C4-2B (cell line): ENCODE measurements around the gene CAMK2A.

ENCODE experiments used
- H3K27ac ChIP-seq: fragments of 450-650 bp; 2 replicates; pipeline ENCODE4 v1.5.1; 2017
- CTCF ChIP-seq: fragments of 450-650 bp; conservative IDR thresholded peaks from 2 replicates; pipeline ENCODE4 v1.5.1; 2017; ENCODE audit warnings: mild to moderate bottlenecking
- ZFX ChIP-seq: fragments of 450-650 bp; IDR thresholded peaks from 2 replicates; pipeline ENCODE4 v1.6.1; 2017

Gene CAMK2A

GRCh38 chr5:150289551-150290390, at the start of gene CAMK2A:
CAMK2A (minus strand) TSS chr5:150289773; CDS start chr5:150289625, 148 bp downstream.
- TF ChIP-seq ZFX = no peak
- TF ChIP-seq CTCF = no peak
- H3K27ac ChIP-seq = no peak within 1 kb of the TSS

DNA sequence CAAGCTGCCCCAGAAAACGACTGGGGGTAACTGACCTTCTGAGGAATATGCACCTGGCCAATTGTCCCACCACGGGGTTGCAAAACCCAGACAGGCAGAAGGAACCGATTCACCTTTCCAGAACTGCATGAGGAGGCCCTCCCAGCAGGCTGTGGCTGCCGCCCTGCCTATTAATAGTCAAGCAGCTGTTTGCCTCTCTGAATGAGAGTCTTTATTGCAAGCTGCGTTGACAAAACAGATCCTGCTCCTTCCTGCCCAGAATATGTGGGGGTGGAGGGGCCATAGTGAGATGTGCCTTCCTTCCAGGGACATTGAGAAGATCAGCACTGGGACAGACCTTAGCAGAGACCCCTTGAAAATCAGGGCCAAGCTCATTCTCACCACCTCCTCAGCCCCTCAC, 49.6 kb upstream of the CAMK2A start:
- no peak overlapping the region for H3K27ac ChIP-seq
- TF ChIP-seq ZFX (no peak), CTCF (no peak)

DNA sequence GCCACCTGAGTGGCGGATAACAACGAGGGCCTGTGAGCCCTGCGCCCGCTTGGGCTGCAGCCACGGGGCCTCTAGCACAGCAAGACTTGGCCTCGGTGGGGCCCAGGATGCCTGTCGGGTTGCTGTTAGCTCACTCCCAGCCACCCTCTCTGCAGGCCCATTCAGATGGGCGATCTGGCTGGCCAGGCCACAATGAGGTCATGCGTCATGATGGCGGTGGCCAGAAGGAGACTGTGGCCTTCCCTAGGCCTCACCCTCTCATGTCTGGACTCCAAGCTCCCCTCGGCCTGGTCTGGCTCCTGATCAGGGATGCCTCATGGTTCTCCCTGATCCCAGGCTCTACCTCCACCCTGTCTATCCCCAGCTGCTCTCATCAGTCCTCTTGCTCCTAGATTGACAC, 49.0 kb upstream of the CAMK2A start:
- TF ChIP-seq ZFX (no peak), CTCF (no peak)
- no peak overlapping the region for H3K27ac ChIP-seq

DNA sequence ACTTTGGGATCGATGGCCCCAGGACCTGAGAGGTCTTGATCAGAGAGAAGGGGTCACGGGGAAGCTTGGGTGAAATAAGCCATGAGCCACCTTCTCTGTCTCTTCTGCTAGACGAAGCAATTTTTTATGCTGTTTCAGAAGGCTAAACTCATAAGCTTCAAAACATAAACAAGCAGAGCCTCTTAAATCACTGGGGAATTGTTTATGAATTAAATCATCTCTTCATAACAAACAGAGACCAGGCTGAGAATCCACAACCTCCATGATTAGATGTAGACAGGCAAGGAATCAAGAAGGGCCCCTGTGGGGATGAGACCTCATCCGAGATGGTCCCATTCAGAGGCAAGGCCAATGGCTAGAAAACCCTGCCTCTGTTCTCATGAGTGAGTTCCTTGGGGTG, 46.2 kb upstream of the CAMK2A start:
- H3K27ac ChIP-seq = no peak overlapping the region
- TF ChIP-seq ZFX (no peak), CTCF (no peak)

- no peak for TF ChIP-seq ZFX
- TF ChIP-seq CTCF = no peak
- no peak overlapping the region for H3K27ac ChIP-seq
Measured at GRCh38 chr5:150333400-150333799, 43.8 kb upstream of the CAMK2A start.

- TF ChIP-seq ZFX = no peak
- H3K27ac ChIP-seq = no peak overlapping the region
Measured at GRCh38 chr5:150329881-150330876, 40.6 kb upstream of the CAMK2A start.

- H3K27ac ChIP-seq = no peak overlapping the region
- TF ChIP-seq ZFX (no peak), CTCF (no peak)
Measured at GRCh38 chr5:150329038-150329437, 39.5 kb upstream of the CAMK2A start.
